WTC11 (cell line): ENCODE measurements around the gene ACY1. TPM values are rescaled to one million over a fixed set of nuclear protein-coding genes. Genes with fewer than 3 reads are reported as not detected.

Experiments
- ATAC-seq: fragments of 200-7000 bp; cut with Tn5 transposase; 2 replicates; pipeline ENCODE4 v1.10.0; 2021; ENCODE audit warnings: mild to moderate bottlenecking, moderate library complexity
- CTCF ChIA-PET: fragments of 300-600 bp; sonication (Branson Sonifier 250); formaldehyde crosslinking; loops from one replicate; lab custom pipeline; 2021; ENCODE audit warnings: antibody characterized with exemption; lab: Charles Lee
- POLR2A ChIA-PET: fragments of 350-600 bp; sonication (Branson Sonifier 250); formaldehyde crosslinking; loops from one replicate; lab custom pipeline; 2021; ENCODE audit warnings: antibody characterized with exemption; lab: Charles Lee
- DNase-seq: peaks from one replicate; pipeline ENCODE4 v3.0.0; 2021; ENCODE audit warnings: low spot score
- H3K27ac Mint-ChIP-seq: 2 replicates; pipeline ENCODE4 v1.8.0; 2021; ENCODE audit warnings: mixed read lengths
- H3K27me3 Mint-ChIP-seq: 2 replicates; pipeline ENCODE4 v1.8.0; 2021; ENCODE audit warnings: low read depth, mild to moderate bottlenecking, moderate library complexity, mixed read lengths
- H3K36me3 Mint-ChIP-seq: 2 replicates; pipeline ENCODE4 v1.8.0; 2021; ENCODE audit warnings: mixed read lengths
- H3K4me1 Mint-ChIP-seq: 2 replicates; pipeline ENCODE4 v1.8.0; 2022; ENCODE audit warnings: mixed read lengths
- H3K4me3 Mint-ChIP-seq: 2 replicates; pipeline ENCODE4 v1.8.0; 2021; ENCODE audit warnings: mild to moderate bottlenecking, moderate library complexity, mixed read lengths
- H3K9me3 Mint-ChIP-seq: 2 replicates; pipeline ENCODE4 v1.8.0; 2021; ENCODE audit warnings: mixed read lengths
- ATF3 ChIP-seq: sonication (generic); formaldehyde crosslinking; conservative IDR thresholded peaks from 2 replicates; pipeline ENCODE4 v1.8.1; 2022; ENCODE audit warnings: mild to moderate bottlenecking, missing genetic modification reagents
- ATF6 ChIP-seq: sonication (generic); formaldehyde crosslinking; IDR thresholded peaks from 2 replicates; pipeline ENCODE4 v1.8.1; 2023; ENCODE audit warnings: mild to moderate bottlenecking, missing genetic modification reagents
- CDX4 ChIP-seq: fragments of 250-450 bp; sonication (Bioruptor Pico); IDR thresholded peaks from 2 replicates; pipeline ENCODE4 v1.9.0; 2021; ENCODE audit warnings: moderate library complexity, mild to moderate bottlenecking, inconsistent platforms, borderline replicate concordance
- E2F5 ChIP-seq: sonication (generic); formaldehyde crosslinking; IDR thresholded peaks from 2 replicates; pipeline ENCODE4 v1.8.1; 2022; ENCODE audit warnings: mild to moderate bottlenecking, moderate library complexity, missing genetic modification reagents
- ESRRA ChIP-seq: sonication (generic); formaldehyde crosslinking; IDR thresholded peaks from 2 replicates; pipeline ENCODE4 v1.8.1; 2022; ENCODE audit warnings: mild to moderate bottlenecking, missing genetic modification reagents, borderline replicate concordance
- FOXJ3 ChIP-seq: sonication (generic); formaldehyde crosslinking; IDR thresholded peaks from 2 replicates; pipeline ENCODE4 v1.9.0; 2021; ENCODE audit warnings: missing genetic modification reagents, mild to moderate bottlenecking, borderline replicate concordance
- GABPB1 ChIP-seq: sonication (generic); formaldehyde crosslinking; IDR thresholded peaks from 2 replicates; pipeline ENCODE4 v1.8.1; 2023; ENCODE audit warnings: mild to moderate bottlenecking, missing genetic modification reagents
- GRHL2 ChIP-seq: fragments of 250-450 bp; sonication (Bioruptor Pico); IDR thresholded peaks from 2 replicates; pipeline ENCODE4 v1.8.0; 2022; ENCODE audit warnings: mild to moderate bottlenecking, moderate library complexity; ENCODE audit not compliant: insufficient replicate concordance, severe bottlenecking
- IRF2 ChIP-seq: sonication (generic); formaldehyde crosslinking; IDR thresholded peaks from 2 replicates; pipeline ENCODE4 v1.8.0; 2022; ENCODE audit warnings: low read depth, missing genetic modification reagents, borderline replicate concordance
- KAT7 ChIP-seq: sonication (generic); formaldehyde crosslinking; IDR thresholded peaks from 2 replicates; pipeline ENCODE4 v1.8.1; 2023; ENCODE audit warnings: missing genetic modification reagents, mild to moderate bottlenecking, borderline replicate concordance
- MLX ChIP-seq: sonication (generic); formaldehyde crosslinking; IDR thresholded peaks from 2 replicates; pipeline ENCODE4 v1.8.1; 2023; ENCODE audit warnings: mild to moderate bottlenecking, missing genetic modification reagents, moderate library complexity
- MYBL2 ChIP-seq: sonication (generic); formaldehyde crosslinking; IDR thresholded peaks from 2 replicates; pipeline ENCODE4 v1.8.1; 2023; ENCODE audit warnings: mild to moderate bottlenecking, moderate library complexity, missing genetic modification reagents
- NFYB ChIP-seq: sonication (generic); formaldehyde crosslinking; conservative IDR thresholded peaks from 2 replicates; pipeline ENCODE4 v1.8.0; 2022; ENCODE audit warnings: low read depth, missing genetic modification reagents
- NR1H2 ChIP-seq: sonication (generic); formaldehyde crosslinking; IDR thresholded peaks from 2 replicates; pipeline ENCODE4 v1.9.0; 2021; ENCODE audit warnings: mild to moderate bottlenecking, moderate library complexity, missing genetic modification reagents
- SMAD4 ChIP-seq: sonication (generic); formaldehyde crosslinking; IDR thresholded peaks from 2 replicates; pipeline ENCODE4 v1.8.0; 2022; ENCODE audit warnings: mild to moderate bottlenecking, missing genetic modification reagents
- SP1 ChIP-seq: sonication (generic); formaldehyde crosslinking; conservative IDR thresholded peaks from 2 replicates; pipeline ENCODE4 v1.8.1; 2022; ENCODE audit warnings: missing genetic modification reagents
- TEAD1 ChIP-seq: sonication (generic); formaldehyde crosslinking; IDR thresholded peaks from 2 replicates; pipeline ENCODE4 v1.8.0; 2022; ENCODE audit warnings: mild to moderate bottlenecking, missing genetic modification reagents
- ZNF138 ChIP-seq: sonication (generic); formaldehyde crosslinking; conservative IDR thresholded peaks from 2 replicates; pipeline ENCODE4 v1.8.1; 2022; ENCODE audit warnings: mild to moderate bottlenecking, moderate library complexity, missing genetic modification reagents
- ZNF219 ChIP-seq: sonication (generic); formaldehyde crosslinking; IDR thresholded peaks from 2 replicates; pipeline ENCODE4 v1.8.0; 2023; ENCODE audit warnings: missing genetic modification reagents, mild to moderate bottlenecking, borderline replicate concordance
- total RNA-seq: library from RNA; stranded (reverse); gene quantifications from 3 replicates; pipeline ENCODE4 v1.2.3, GENCODE V29; 2021
- TF ChIP-seq, protein P1 (sequence below): fragments of 250-450 bp; sonication (Bioruptor Pico); IDR thresholded peaks from 2 replicates; pipeline ENCODE4 v1.9.0; 2021; ENCODE audit warnings: mild to moderate bottlenecking
- TF ChIP-seq, protein P2 (sequence below): sonication (generic); formaldehyde crosslinking; IDR thresholded peaks from 2 replicates; pipeline ENCODE4 v1.8.0; 2023; ENCODE audit warnings: missing genetic modification reagents
- TF ChIP-seq, protein P3 (sequence below): sonication (generic); formaldehyde crosslinking; IDR thresholded peaks from 2 replicates; pipeline ENCODE4 v1.8.0; 2022; ENCODE audit warnings: mild to moderate bottlenecking, missing genetic modification reagents

The ACY1 gene
- total RNA-seq, 1 experiment from 2014 or later: 53.8 TPM

DNA sequence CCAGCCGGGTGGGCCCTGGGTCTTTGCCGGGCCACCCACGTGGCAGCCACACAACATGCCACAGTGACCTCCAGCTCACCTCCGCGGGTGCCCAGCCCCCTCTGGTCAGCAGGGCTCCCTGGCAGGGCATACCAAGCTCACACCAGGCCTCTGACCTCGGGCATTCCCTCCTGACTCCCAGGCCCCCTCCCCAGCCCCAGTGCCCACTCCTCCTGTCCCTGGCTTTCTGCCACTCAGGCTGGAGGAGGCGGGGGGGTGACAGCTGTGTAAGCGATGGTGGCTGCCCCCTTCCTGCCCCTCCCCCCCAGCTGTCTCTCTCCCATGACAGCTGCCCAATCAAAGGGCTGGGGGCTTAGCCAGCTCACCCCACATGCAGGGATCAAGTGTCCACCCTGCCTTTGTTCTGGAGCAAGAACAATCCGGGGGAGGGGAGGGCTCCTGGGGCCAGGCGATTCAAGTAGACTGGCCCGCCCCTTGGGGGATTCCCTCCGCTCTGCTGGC is 19.3 kb upstream of the ACY1 start (continued):
- TF ChIP-seq ATF6 (no peak), ATF3 (CRISPR knock-in tag) (no peak), E2F5 (no peak), MLX (CRISPR knock-in tag) (no peak)

GRCh38 chr3:51964521-51964920 is 18.8 kb upstream of the ACY1 start:
- H3K4me3 Mint-ChIP-seq: no peak overlapping the region
- DNase-seq (no peak), ATAC-seq (no peak)
- ChIA-PET POLR2A (interaction anchor here (0.7 to 1.6 kb wide), 3 partner anchors 9 to 749 kb away, joined by 3 to 6 read pairs (median 3); partner anchors contain the start of genes ABHD14B and ACY1), CTCF (interaction anchor here (3.9 to 6.5 kb wide), 2 partner anchors 10 to 18 kb away, joined by 19 to 60 read pairs; partner anchors contain the start of genes ABHD14A, ABHD14B and ACY1)
- no peaks in the 10 kb centered on the region for H3K36me3 Mint-ChIP-seq
- no peak for TF ChIP-seq SMAD4 (CRISPR knock-in tag)
- TF ChIP-seq KAT7 (CRISPR knock-in tag): no peak
- TF ChIP-seq ZNF138 (CRISPR knock-in tag): no peak
- TF ChIP-seq, protein P1, sequence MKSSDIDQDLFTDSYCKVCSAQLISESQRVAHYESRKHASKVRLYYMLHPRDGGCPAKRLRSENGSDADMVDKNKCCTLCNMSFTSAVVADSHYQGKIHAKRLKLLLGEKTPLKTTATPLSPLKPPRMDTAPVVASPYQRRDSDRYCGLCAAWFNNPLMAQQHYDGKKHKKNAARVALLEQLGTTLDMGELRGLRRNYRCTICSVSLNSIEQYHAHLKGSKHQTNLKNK (CRISPR knock-in tag): no peak
- no peak for TF ChIP-seq SP1
- TF ChIP-seq ZNF219 (CRISPR knock-in tag): no peak
- TF ChIP-seq ATF3 (CRISPR knock-in tag): no peak
- H3K9me3 Mint-ChIP-seq: no peaks in the 10 kb centered on the region
- H3K27me3 Mint-ChIP-seq: peaks cover 23% of the 10 kb centered on the region
- H3K4me1 Mint-ChIP-seq: peaks cover 40% of the 10 kb centered on the region
- no peak overlapping the region for H3K27ac Mint-ChIP-seq

- Mint-ChIP-seq H3K9me3 (no peaks in the 10 kb centered on the region), H3K27ac (no peak overlapping the region), H3K4me1 (peaks cover 50% of the 10 kb centered on the region), H3K27me3 (peaks cover 23% of the 10 kb centered on the region), H3K4me3 (peak overlapping the region; percentile 73), H3K36me3 (no peaks in the 10 kb centered on the region)
- DNase-seq: no peak
- ATAC-seq: no peak
- no peak for TF ChIP-seq TEAD1 (CRISPR knock-in tag)
- TF ChIP-seq NR1H2: no peak
- TF ChIP-seq GRHL2 (CRISPR knock-in tag): no peak
- ChIA-PET POLR2A (interaction anchor here (1.1 to 1.6 kb wide), 4 partner anchors 8 to 30 kb away, joined by 3 to 6 read pairs (median 4); partner anchors contain the start of genes ABHD14B and ACY1), CTCF (interaction anchor here (1.1 to 6.5 kb wide), 4 partner anchors 9 to 24 kb away, joined by 8 to 60 read pairs (median 42); partner anchors contain the start of genes ABHD14A, ABHD14B, ACY1 and PARP3)
Measured at GRCh38 chr3:51966016-51966415, 17.3 kb upstream of the ACY1 start.

GRCh38 chr3:51966486-51966885 is 16.8 kb upstream of the ACY1 start:
- ChIA-PET POLR2A (interaction anchor here (1.1 to 1.5 kb wide), 2 partner anchors 25 to 30 kb away, joined by 4 to 5 read pairs; no protein-coding TSS in a partner anchor), CTCF (interaction anchor here (1.1 to 6.5 kb wide), 5 partner anchors 8 to 79 kb away, joined by 4 to 60 read pairs (median 41); partner anchors contain the start of genes ABHD14A, ABHD14B, ACY1 and PARP3)
- Mint-ChIP-seq H3K27me3 (peaks cover 23% of the 10 kb centered on the region), H3K36me3 (no peaks in the 10 kb centered on the region), H3K27ac (no peak overlapping the region), H3K9me3 (no peaks in the 10 kb centered on the region), H3K4me1 (peaks cover 49% of the 10 kb centered on the region), H3K4me3 (peak overlapping the region; percentile 73)
- ATAC-seq (no peak), DNase-seq (no peak)
- TF ChIP-seq SMAD4 (CRISPR knock-in tag) (no peak), MYBL2 (CRISPR knock-in tag) (no peak), NFYB (CRISPR knock-in tag) (no peak), SP1 (no peak), GABPB1 (CRISPR knock-in tag) (no peak), CDX4 (CRISPR knock-in tag) (no peak), IRF2 (CRISPR knock-in tag) (no peak), ESRRA (no peak), FOXJ3 (CRISPR knock-in tag) (no peak)
- TF ChIP-seq, protein P2, sequence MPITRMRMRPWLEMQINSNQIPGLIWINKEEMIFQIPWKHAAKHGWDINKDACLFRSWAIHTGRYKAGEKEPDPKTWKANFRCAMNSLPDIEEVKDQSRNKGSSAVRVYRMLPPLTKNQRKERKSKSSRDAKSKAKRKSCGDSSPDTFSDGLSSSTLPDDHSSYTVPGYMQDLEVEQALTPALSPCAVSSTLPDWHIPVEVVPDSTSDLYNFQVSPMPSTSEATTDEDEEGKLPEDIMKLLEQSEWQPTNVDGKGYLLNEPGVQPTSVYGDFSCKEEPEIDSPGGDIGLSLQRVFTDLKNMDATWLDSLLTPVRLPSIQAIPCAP: no peak
- TF ChIP-seq, protein P3, sequence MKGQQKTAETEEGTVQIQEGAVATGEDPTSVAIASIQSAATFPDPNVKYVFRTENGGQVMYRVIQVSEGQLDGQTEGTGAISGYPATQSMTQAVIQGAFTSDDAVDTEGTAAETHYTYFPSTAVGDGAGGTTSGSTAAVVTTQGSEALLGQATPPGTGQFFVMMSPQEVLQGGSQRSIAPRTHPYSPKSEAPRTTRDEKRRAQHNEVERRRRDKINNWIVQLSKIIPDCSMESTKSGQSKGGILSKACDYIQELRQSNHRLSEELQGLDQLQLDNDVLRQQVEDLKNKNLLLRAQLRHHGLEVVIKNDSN: no peak
